DMS 273 treated with DMSO at 0.1 percent for 48 hours (cell line): ENCODE measurements around the gene GSDME.

Experiments
- DNase-seq: peaks from one replicate; lab custom pipeline; 2025; lab: John Stamatoyannopoulos, UW

GSDME gene

DNA sequence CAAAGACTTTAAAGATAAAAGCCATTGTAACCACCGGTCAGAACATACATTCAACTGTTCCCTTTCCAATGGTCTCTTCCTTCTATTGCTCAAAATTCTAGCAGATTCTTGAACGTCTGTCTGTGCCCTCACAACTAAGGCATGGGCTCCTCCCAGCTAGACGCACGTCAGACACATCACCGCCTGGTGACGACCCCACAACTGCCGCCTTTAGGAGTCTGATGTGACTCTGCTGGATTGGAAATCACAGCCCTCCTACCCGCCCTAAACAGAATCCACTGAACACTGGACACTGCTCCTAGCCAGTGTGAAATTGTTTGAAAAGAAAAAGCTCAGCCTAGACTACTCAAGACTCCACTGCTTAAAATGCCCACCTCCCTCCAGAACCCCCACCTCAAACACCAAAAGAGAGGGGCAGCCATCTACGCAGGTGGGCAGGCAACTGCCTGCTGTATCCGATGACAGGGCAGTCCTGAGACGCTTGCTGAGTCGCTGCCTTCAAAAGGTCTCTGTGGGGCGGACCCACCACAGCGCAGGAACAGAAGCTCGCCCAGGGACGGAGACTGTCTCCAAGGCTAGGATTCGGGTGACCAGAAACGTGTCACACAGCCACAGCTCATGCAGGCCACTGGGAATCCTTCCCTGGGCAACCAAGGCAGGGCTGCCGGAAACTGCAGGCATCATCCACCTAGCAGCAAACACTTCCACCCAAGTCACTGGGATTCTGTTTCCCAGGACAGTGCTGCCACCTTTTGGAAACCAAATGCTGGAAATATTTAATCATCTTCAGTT is 34.7 kb downstream of the GSDME start:
- no peak for DNase-seq

DNA sequence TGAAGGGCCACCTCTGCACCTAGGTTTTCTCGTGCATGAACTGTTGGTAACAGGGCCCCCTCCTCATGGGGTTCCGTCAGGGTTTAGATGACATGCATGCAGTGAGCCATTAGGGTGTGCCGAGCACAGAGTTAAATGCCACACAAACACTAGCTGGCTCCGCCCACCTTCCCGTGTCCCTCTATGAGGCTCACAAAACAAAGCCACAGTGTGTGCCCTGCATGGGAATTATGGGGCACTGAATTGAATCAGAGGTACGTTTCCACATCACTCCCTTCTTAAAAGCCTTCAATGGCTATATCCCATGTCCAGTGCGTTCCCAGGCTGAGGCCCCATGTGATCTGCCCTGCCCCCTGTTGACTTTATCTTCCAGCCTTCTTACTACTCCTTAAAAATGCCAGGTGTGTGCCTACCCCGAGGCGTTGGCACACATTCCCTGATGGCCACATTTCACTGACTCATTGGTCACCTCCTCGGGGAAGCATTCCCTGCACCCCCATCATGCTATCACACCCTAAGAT is 35.7 kb downstream of the GSDME start:
- DNase-seq, result no peak

DNA sequence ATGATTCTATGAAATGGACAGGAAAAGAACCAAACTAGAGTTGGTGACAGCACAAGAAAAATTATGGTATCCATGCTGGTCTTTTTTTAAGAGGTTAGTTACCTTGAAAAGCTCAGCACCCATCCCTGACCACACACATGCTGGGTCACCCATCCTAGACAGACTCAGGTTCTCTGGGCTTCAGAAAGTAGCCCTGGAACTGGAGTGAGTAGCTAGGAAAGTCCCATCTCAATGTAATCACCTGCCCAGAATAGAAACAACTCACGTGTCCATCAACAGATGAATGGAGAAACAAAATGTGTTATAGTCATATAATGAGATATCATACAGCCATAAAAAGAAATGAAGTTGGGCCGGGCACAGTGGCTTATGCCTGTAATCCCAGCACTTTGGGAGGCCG is 37.0 kb downstream of the GSDME start:
- no peak for DNase-seq

DNA sequence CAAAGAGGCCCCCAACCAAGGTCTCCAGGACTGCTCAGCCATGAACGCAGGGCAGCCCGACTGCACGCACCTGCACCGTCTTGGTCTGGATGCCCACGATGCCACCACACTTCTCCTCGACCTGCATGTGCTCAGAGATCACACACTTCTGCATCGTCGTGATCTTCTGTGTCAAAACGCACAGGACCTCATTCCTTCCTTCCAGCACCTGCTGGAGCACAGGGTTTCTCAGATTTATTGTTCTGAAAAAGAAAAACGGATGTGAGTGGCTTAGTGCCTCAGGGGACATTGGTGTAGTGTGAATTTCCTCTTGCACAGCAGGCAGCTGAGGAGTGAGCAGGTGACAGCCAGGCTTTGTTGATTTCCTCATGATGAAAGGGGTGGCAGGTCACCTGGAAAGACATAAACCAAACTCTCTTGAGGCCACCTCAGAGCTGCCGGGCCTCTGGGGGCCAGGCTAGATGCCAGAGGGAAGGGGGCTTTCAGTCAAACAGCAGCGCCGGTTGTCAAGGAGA is 38.2 kb downstream of the GSDME start:
- DNase-seq, result no peak

DNA sequence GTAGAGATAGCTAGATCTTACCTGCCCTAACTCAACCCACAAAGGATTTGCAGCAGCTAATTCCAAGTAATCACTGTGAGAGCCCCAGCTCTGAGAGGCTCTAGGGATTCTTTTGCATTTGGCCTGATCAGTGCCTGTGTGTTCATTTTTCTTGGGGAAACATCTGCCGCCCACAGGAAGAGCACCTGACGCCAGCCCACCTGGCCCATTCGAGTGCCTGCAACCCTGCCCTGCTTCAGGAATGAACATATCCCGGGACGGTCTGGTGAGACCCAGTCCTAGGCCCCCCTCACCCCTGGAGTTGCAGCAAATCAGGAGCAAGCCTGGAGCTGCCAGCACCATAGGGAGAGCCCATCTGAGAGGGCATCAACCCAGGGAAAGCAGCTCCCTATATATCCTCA is 38.8 kb downstream of the GSDME start:
- DNase-seq, result no peak

DNA sequence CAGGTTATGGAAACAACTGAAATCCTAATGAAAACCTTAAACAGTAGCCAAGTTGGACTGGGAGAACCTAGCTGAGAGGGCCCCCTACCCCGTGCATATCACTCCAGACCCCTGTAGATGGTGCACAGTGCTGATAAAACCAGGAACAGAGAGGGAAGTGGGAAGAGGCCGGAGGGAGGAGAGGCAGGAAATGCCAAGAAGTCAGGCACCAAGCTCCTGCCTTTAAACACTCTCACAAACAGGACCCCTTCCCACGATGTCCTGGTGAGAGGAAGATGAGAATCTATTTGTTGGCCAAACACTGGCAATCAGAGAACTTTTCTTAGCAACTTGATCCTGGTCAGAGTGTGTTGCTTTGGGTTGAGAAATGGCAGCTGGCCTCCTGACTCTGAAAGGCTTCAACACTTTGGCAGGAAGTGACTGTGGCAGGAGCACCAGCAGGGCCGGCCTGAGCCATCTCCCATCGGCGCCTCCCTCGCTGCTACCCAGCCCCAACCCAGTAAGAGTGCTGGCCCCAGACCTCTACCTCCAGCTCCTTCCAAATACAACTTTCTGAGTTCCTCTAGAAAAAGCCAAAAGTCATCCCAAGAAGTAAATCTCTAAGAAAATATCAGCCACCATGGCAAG is 39.5 kb downstream of the GSDME start:
- DNase-seq, result no peak

DNA sequence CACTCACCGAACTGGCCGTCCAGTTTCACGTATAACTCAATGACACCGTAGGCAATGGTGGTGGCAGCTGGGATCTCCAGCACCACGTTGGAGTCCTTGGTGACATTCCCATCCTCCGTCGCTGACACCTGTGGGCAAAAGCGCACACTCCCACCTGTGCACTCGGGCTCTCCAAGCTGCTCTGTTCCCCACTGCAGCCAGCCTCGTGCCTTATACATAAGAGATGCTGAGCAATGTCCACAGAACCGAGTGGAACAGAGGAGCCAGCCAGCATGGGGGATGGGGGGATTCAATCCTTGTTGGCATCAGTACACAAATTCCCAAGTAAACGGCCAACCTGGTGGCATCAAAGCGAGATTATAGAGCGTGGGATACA is 40.0 kb downstream of the GSDME start:
- no peak for DNase-seq

DNA sequence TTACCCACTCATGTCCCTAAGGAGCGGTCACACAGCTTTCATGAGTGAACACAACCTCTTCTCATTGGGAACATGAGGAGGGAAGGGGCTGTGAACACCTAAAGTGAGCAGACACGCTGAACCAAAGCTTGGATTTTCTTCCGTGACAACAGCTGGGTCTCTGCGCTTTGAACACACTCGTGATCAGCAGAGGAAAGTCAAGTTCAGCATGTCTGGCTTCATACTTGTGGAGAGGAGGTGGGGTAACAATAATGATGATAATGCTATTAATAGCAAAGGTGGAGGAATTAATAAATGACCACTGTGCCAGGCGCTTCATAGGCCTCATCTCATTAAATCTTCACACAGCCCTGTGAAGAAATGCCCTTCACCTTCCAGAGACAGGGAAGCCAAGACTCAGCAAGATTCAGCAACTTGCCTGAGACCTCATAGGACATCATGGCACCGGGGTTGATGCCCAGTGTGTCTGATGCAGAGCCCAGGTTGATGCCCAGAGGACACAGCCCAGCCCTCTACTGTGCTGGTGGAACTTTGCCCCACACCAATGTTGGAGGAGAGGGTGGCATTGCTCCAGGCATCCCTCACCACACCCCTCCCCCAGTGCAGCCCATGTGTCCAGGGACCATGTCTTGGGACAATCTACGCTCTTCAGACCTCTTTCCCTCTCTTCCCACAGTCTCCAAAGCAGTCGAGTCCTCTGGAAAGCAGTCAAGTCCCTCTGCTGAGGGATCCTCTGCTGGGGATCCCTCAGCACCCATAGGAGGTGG is 40.6 kb downstream of the GSDME start:
- DNase-seq, result no peak

DNA sequence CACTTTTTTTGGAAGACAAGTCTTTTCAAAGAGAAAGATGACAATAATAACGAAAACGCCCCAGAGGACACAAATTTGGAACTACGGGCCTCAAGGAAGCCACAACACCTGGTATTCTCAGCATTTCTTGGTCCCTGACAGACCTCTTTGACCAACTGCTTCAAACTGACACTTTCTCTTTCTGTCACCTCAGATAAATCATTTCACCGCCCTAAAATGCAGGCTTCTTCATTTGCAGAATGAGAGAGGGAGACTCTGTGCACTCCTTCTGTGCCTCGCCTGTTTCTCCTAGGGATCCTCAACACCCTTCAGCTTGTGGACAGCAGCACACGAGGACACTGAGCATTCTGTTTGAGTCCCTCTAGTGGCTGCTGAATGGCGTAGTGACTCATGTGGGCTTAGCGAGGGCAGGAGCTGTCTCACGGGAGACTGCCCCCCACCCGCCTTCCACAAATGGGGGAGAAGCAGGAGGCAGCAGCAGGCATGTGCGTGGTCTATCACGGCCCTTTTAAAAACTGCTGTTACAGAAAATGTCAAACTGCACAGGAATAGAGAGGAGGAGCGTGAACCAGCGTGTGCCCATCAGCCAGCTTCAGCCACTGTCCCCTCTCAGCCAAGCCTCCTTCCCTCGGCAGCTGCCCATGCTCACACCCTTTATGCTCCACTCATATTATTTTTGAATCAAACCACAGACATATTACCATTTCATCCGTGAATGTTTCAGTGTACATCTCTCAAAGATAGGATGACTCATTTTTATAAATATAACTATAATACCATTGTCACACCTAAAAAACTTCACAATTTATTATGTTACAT is 41.4 kb downstream of the GSDME start:
- DNase-seq, result no peak

DNA sequence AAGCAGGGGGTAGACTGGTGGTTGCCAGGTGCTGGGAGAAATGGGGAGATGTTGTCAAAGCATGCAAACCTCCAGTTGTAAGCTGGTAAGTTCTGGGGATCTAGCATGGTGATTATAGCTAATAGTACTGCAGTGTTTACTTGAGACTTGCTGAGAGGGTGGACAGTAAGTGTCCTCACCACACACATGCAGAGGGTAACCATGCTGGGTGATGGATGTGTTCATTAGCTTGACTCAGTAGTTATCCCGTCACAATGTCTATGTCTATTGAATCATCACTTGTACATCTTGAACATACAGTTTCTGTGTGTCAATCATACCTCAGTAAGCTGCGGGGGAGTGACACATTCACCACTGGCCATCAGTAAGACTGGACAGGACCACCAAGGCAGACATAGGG is 42.1 kb downstream of the GSDME start:
- DNase-seq, result no peak

DNA sequence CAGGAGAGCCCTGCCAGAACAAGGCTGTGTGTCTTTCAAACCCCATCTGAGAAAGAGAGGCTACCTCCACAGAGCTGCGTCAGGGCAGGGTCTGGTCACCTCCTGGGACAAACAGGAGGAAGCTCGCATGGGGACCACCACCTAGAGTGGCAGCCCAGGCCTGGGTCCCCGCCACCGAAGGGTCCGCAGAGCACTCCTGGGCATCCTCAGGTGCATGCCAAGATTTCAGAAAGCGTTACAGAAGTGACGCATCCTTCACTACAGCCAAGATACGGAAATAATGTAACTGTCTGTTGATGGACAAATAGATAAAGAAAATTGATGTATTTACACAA is 42.6 kb downstream of the GSDME start:
- no peak for DNase-seq

DNA sequence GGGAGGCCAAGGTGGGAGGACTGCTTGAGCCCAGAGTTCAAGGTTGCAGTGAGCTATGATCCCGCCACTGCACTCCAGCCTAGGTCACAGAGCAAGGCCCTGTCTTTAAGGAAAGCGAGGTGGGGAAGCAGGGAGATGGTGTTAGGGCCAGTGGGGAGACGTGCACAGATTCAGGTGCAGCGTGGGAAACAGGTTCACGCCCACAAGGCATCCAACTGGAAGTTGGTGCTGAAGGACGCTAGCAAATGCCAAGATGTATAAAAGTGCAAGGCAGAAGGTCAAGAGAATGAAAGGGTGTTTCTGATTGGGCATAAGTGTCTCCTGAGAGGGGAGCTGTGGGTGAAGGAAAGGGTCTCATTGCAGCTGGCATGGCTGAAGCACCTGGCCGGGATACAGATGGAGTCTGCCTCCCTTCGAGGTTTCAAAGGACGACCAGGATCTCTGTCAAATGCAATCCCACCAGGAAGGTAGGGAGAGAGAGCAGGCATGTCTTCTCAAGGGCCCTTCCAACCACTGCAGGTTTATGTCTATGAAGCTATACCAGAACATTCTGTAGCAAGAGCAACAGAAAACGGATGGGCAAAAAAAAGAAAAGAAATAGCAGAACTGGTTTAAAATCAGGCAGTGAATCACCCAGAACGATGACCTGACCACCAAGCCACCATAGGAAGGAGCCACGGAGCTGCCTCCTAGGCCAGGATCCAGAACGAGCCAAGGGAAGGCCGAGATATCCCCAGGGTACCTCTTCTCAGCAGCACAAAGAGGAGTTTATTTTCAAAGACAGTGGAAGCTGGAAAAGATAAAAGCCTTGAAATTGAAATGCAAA is 43.2 kb downstream of the GSDME start:
- no peak for DNase-seq

DNA sequence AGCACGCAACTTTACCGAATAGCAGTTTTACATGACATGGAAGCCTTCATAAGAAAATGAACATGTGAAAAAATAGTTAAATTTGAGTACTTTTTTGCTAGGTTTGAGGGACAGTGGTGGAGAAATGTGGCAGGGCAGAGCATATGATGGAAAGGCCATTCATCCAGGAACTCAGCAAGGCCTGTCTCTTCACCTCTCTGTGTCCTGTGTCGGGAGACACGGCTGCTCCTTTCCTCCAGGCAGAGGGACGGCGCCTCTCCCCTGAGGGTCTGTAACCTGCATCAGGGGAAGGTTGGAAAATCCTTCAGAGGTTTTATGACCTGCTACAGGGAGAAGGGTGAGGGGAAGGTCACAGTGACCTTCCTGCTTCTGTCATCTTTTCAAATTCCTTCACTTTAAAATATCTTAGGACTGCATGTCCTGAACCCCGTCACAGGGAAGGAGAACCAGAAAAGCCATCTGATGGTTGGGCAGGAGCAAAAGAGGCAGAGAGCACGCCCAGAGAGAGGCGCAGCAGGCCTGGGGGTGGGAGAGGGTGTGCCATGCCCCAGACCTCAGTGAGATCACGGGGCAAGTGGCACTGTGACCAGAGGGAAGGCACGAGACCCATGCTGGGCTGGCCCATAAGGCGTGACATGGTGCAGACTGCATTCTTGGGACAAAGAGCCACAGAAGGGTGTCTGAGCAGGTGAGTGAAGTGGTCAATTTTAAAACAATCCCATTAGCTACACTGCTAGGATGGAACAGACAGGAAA is 44.0 kb downstream of the GSDME start:
- no peak for DNase-seq

DNA sequence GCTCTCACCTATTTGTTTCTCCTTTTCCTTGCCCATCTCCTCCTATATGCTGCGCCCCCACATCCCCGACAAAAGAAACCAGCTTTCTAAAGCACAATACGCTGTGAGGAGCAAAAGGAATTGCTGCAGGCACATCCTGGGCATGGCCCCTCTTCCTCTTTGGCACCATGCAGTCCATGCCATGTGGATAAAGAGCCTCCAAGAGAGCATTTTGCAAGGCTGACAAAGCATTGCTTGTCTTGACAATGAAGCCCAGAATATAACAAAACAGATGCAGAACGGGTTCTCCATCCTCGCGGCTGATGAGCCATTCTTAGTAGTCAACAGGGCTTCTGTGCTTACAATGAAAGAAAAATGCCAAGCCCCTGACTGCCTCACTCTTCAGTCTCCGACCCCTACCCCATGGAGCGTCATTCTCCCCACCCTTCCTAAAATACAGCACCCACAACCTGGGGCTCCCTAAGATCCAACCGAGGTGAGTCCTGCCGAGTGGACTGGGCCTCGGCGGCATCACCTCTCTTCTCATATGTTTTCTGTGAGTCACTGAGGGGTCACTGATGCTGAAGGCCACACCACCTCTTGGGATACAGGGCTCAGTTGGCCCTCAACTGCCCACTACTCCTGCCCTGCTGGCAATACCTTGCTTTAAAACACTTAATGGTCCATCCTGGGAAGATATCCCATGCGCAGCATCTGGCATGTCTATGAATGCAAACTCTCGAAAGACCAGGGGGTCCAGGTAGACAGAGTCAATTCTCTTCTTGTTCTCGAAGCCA is 47.5 kb downstream of the GSDME start:
- no peak for DNase-seq

DNA sequence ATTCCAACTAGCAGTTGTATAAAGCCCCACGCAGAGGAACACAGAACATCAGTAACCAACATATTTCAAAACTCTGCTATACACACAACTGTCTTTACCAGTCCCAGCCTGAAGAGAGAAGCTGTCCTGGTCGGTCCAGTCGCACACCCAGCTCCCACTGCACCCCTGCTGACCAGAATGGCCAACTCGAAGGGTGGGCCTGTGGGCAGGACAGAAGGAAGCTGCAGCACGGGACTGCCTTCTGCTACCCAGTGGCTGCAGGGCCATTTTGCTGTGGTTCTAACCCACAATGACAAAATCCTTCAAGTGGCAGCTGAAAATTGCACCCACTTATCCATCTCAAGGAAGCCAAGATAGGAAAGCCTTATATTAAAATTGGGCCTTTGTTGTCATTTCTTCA is 48.2 kb downstream of the GSDME start:
- no peak for DNase-seq

DNA sequence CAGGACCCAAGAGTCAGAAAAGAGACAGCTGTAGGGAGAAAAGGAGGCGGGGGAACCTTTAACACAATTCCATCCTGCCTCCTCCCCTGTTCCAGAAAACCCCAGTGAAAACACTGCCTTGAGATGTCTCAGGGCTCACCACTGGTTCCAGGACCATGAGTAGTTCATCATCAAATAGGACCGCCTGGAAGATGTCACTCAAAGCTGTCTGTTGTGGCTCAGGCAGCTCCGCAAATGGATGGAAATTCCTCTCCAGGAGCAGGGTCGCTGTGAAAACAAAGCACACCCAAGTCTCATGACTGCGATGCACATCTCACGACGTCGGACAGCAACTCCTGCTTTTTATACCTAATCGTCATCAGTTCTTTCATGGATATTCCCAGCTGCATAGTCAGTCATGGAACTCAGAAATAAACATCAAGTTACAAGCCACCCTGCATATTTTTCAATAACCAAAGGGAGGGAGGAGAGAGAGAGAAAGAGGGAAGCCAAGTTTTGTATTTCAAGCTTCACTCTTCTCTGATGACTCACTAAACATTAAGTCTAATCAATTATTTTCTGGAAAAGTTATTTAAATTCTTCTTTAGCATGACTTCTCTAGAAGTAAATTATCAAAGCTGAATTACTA is 49.2 kb downstream of the GSDME start:
- DNase-seq, result no peak

DNA sequence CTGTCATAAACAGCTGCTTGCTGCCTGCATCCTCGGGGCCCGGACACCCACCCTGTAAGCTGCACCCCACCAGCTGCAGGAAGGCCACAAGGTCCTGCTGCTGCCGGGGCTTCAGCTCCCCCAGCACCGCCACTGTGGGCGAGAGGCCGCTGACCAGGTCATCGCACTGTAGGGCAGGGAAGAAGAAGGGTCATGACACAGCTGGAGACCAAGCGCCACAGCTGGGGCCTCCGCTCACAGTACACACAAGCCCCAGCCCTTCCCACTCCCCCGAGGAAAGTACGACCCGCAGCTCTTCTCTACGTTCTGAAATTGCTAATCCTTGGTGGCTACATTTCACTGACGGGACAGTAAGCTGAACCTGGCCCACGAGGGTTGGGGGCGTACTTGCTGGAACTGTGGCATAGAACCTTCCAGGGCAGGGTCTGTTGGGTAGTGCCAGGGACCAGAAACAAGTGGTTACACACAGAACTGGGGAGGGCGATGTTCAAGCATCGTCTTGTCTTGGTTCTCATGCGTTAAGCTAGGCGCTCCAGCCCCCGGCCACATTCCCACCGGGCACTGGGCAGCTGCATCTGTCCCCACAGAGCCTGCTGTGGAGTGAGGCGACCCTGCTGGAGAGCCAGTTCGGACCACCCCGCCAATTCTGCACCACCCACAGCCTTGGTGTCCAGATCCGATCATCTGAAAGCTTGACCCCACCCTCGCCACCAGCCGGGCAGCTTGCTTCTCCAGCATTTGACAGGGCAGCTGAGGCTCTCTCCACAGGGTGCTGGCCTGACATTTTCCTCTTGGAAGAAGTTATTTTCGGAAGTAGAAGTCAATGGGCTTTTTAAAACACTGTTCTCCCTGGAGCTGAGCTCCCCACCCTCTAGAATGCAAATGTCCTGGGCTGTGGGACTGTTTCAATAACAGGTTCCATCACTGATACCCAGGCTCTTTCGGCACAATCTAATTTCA is 50.8 kb downstream of the GSDME start:
- no peak for DNase-seq

DNA sequence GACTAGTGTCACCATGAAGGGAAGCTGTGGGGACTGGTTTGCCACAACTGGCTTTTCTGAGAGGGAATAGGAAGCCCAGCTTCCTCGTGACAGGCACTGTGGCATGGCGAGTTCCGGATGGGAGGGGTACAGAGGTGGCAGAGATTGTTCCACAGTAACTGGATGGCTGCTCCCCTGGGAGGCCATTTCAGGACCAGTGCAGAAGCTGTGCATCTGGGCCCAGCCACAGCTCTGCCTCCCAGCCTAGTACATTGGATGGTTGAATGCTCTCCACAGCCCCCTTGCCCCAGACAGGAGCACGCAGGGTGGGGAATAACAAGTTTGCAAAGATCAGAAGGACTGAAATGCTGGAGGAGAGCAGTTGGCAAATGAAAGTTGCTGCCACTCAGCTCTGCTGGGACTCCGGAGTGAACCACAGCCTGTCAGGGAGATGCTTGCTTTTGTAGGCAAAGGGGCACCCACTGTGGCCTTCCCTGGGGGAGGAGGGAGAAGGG is 51.8 kb downstream of the GSDME start:
- no peak for DNase-seq
